GM19395 (cell line): Measurements from ENCODE around the gene MMP14.

Experiments used
- ATAC-seq: cut with Tn5 transposase; IDR thresholded peaks from one replicate; pipeline ENCODE4 v1.9.1; 2021; ENCODE audit warnings: mild to moderate bottlenecking, moderate library complexity; ENCODE audit not compliant: unreplicated experiment

Gene MMP14

DNA sequence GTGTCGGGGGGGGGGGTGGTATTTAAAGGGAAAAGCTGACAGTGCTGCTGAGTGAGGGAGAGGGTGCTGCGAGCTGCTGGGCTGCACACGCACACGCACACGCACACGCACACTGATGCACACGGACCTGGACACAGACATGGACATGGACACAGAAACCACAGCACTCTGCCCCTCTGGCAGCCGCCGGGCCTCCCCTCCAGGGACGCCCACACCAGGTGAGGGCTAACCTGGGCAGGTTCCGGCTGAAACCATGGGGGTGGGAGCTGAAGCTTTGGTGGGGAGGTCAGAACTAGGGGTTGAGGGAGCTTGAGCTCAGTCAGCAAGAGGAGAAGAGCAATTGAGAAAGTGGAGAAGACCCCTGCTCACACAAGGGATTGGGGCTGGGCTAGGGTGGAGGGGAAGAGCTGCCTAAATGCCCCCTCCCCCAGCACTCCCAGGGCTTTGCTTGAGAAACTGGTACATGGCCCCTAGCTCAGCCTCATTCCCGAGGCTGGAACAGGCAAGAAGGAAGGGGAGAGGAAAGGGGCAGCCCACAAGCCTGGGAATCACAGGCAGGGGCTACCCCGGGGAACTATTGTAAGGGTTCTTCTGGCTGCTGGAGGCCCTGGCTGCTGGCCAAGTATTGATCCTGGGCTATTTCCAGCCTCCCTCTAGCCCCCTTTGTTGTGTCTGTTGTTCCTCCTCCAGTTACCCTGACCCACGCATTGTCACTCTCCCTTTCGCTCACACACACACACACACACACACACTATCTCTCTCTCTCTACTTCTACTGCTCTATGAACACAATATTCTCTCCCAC, 47.0 kb downstream of the MMP14 start, which contains the start of gene REM2:
REM2 (plus strand) TSS at position 50 of the 804 bp plus-strand sequence; CDS start at position 116, 66 bp downstream.
- no peak for ATAC-seq

DNA sequence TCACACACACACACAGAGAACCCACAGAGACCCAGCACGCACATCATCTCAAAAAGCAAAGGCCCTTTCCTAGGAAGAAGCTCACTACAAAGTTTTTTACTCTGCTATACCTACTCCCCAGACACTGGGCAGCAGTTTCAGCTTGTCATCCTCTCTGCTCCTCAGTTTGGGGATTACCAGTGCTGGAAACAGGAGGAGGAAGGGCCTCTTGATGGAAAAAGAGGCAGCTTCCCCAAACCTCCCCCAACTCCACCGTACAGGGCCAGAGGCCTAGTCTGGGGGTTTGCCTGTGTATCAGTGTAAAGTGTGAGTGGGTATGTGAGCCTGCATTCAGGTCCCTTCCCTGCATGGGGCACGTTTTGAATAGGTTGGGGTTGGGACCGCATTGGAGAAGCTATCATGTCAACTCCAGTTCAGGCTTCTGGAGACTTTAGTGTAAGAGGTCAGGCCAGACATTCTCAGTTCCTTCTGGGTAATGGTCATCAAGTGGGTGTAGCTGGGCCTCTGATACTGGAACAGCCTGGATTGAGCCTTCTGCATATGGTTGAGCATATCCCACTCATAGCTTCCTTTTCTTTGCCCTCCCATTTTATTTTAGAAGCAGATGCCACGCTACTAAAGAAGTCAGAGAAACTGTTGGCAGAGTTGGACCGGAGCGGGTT, 47.8 kb downstream of the MMP14 start:
- no peak for ATAC-seq

DNA sequence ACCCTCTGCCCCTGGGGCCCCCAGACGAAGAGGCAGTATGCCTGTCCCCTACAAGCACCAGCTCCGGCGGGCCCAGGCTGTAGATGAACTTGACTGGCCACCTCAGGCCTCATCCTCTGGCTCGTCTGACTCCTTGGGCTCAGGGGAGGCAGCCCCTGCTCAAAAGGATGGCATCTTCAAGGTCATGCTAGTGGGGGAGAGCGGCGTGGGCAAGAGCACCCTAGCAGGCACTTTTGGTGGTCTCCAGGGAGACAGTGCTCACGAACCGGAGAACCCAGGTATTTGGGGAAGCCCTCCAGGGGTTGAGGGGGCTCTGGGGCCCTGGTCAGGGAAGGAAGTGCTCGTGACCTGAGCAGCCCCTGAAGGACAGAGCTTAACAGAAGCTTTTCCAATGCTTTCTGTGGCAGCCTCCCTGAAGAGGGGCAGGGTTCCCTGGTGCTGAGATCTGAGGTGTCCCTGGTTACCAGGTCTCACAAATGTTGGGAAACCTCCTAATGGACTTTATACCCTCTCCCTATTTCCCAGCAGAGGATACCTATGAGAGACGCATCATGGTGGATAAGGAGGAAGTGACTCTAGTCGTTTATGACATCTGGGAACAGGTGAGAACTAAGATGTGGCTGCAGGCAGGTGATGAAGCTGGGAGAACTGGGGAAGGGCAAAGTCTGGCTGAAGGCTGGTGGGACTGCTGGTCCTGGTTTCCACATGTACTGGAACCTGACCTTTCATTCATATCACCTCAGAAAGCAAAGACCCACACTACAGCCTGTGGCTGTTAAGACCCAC, 48.5 kb downstream of the MMP14 start:
- ATAC-seq = no peak

DNA sequence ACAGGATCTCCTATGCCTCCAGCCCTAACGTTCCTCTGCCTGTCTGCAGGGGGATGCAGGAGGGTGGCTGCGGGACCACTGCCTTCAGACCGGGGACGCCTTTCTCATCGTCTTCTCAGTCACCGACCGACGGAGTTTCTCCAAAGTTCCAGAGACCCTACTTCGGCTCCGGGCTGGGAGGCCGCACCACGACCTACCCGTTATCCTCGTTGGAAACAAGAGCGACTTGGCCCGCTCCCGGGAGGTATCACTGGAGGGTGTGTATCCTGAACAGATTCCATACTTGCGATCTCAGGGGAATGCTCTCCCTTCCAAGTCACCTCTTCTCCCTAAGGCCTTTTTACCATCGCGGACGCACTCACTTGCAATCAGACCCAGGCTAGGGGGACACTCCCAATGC, 49.6 kb downstream of the MMP14 start:
- ATAC-seq = no peak

DNA sequence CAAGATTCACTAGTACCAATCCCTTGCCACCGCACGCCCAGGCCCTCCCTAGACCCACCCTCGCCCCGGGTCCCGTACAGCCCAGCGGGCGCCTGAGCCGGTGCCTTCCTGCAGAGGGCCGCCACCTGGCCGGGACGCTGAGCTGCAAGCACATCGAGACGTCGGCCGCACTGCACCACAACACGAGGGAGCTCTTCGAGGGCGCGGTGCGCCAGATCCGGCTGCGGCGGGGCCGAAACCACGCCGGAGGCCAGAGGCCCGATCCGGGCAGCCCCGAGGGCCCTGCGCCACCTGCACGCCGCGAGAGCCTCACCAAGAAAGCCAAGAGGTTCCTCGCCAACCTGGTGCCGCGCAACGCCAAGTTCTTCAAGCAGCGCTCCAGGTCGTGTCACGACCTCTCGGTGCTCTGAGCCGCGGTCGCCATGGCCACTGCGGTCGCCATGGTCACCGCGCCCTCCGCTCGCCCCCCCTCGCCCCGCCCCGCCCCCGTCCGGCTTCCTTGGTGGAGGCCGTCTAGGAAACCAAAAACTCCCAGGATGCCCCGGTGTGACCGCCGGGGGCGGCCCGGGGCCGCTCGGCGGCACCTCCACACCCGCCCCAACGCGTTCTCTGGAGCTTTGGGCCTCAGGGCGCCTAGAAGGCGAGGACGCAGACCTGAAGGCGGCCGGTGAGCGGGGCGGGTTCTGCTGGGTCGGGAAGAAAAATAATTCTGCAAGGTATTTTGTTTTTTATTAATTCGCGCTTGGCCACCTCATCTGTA, 50.3 kb downstream of the MMP14 start:
- ATAC-seq = peak; percentile 57

DNA sequence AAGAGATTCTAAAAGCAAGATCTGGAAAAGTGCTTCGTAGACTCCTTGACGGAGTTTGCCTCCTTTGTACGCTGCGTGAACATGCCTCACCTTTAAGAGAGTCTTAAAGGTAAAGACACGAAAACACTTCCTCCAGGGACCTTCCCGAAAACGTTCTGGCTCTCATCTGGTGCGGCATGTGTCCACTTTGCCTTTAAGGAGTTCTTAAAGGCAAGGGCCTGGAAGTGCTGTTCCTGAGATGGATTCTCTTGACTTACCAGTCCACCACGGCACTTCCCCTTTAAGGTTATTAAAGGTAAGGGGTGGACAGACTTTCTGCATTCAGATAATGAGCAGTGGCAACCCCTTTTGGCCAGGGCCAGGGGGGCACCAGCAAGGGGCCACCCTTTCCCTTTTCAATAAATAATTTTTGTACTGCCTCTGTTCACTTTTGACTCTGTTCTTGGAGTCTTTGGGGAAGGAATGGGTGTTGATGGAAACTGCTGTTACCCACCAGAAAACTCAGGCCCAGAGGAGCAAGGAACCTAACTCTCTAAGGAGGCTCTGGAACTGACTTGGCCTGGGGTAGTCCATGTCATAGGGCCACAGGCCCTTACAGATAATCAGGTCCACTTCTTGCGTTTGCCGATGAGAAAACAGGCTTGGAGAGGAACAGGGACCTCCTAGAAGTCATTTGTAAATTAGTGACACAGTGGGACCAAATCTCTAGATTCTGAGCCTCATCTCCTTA, 51.0 kb downstream of the MMP14 start:
- ATAC-seq = peak; percentile 50

DNA sequence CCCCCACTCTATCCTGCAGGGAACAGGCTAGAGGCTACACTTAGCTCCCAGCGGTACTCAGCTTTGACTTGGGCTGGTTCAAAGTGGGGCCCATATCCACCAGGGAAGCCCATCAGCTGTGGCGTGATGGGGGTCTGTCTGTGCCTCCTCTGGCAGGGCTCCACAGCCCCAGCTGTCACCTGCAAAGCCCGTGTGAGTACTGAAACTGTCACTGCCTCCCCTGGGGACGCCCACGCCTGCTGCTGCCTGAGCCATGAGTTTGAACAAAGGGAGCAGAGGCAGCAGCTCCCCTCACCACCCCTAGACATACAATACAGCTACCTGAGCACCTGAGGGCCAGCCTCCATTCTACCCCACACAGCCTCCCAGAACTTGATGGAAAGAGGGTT, 51.6 kb downstream of the MMP14 start:
- peak; percentile 42 for ATAC-seq

DNA sequence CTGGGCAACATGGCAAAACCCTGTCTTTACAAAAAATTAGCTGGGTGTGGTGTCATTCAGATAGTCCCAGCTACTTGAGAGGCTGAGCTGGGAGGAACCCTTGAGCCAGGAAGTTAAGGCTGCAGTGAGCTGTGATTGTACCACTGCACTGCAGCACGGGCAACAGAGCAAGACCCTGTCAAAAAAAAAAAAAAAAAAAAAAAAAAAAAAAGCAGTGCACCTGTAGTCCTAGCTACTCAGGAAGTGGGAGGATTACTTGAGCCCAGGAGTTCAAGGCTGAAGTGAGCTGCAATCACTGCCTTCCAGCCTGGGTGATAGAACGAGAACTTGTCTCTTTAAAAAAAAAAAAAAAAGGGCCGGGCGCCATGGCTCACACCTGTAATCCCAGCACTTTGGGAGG, 52.3 kb downstream of the MMP14 start:
- ATAC-seq = no peak

DNA sequence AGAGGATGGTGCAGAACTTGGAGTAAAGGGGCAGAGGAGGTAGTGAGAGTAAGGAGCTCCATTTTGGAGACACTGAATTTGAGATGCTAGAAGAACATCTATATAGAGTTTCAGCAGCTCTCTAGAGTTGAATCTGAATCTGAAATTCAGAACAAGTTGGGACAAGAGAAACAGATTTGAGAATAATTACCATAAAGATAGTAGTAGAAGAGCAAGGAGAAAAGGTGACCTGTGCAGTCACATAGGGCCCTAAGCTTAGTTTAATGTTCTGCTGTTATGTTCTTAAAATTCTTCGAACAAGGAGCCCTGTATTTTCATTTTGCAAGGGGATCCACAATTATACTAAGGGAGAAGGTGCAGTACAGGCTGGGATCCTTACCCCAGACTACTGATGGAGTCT, 54.0 kb downstream of the MMP14 start:
- no peak for ATAC-seq

DNA sequence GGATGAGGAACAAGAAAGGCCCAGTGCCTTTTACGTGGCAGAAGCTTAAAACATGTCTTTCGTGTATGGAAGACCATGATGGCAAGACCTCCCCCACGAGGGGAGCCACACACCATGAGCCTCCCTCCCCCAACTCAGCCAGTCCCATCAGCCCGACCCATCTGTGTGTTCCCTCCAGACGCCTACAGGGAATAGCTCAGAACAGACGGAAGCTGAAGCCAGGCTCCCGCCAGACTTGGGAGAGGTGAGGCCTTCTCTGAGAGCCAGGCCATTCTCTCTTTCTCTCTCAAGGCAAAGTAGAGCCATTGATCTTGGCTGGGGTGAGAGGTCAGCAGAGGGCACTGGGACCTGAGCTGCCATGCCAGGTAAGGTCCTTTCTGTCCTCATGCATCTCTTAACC, 56.1 kb downstream of the MMP14 start:
- ATAC-seq = no peak

DNA sequence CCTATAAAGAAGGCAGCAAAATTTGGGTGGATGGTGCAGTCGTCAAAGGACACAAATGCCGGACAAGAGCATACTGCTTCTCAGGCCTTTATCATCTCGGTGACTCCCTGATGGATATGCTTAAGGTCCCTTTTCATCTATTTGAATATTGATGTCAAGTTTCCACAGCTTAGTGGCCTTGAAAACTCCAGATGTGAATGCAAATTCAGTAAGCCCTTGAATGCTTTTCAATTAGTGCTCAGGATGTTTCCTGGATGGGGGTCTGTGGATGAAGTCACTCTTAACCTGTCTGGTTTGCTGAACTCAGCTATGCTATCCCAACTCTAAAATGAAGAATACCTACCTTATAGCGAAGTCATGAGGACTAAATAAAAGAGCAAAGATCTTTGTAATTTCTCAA, 57.3 kb downstream of the MMP14 start:
- ATAC-seq = no peak

DNA sequence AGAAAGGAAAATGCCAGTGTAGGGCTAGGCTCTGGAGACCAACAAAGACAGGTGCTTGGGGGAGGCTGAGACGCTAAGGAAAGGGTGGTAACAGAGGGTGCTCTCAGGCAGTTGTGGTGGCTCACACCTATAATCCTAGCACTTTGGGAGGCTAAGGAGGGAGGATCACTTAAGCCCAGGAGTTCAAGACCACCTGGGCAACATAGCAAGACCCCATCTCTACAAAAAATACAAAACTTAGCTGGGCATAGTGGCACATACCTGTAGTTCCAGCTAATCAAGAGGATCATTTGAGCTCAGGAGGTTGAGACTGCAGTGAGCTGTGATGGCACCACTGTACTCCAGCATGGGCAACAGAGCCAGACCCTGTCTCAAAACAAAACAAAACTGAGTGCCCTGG, 59.0 kb downstream of the MMP14 start:
- no peak for ATAC-seq

DNA sequence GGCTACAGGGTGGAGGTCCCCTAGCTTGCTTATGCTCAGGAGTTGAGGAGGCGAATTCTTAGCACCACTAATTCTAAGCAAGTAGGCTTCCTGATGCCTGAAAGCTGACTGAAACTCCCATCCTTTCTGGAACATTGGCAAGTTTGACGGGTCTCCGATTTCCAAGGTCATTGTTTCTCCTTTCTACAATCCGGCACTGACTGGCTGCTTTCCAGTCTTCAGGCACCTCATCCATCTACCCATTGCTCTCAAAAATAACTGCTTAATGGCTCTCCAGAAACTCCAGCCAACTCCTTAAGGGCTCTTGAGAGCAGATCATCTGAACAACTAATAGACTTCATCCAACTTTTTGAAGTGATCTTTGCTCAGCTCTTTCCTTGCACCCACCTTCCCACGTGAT, 60.0 kb downstream of the MMP14 start:
- ATAC-seq = no peak

DNA sequence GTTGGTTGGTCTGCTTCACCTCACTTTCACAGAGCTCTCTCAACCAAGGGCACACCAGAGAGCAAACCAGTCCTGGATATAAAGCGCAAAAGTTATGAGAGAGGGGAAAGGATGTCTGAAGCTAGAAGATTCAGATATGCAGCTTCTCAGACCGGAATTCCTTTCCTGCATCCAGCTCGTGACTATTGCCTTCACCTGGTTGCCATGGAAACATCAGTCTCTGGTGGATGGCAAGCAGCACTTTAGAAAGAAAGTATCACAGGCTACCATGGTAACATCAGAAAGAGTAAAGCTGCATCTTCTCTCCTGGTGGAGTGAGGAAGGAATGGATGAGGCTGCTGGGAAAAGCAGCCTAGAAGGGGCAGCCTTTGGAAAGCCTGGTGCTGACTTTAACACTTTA, 60.4 kb downstream of the MMP14 start:
- ATAC-seq = no peak

DNA sequence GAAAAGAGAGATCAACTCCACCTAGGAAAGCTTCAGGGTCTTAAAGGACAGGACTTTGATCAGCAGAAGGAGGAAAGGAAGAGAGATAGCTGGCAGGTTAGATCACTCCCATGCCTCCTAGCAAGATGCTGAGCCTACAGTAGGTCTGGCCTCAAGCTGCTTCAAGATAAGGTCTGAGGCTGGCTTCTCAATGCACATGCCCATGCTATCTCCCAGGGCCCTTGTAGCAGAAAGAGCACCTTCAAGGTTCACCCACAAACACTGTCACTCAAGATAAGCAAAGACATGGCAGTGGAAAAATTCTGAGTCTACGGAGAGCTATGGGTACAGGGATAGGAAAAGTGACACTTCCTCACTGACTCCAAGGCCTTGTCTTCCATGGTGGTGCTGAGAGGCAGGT, 61.0 kb downstream of the MMP14 start:
- ATAC-seq = no peak
